Mesendoderm (in vitro differentiated cells): ENCODE results near the gene NKG7.

ENCODE experiments used
- DNase-seq: peaks from one replicate; pipeline ENCODE4 v3.0.0; 2013
- H2AK5ac ChIP-seq: 2 replicates; pipeline ENCODE4 v1.6.1; 2013; ENCODE audit warnings: low read length, inconsistent platforms
- H2BK120ac ChIP-seq: 2 replicates; pipeline ENCODE4 v1.6.1; 2013; ENCODE audit warnings: low read depth, mild to moderate bottlenecking, low read length, moderate library complexity, mixed read lengths
- H2BK15ac ChIP-seq: replicated peaks from 2 replicates; pipeline ENCODE4 v1.6.1; 2013; ENCODE audit warnings: low read depth, mild to moderate bottlenecking, moderate library complexity
- H2BK5ac ChIP-seq: 2 replicates; pipeline ENCODE4 v1.6.1; 2013; ENCODE audit warnings: low read length, inconsistent platforms
- H3K18ac ChIP-seq: 2 replicates; pipeline ENCODE4 v1.6.1; 2013; ENCODE audit warnings: mild to moderate bottlenecking, low read length, mixed read lengths
- H3K23ac ChIP-seq: one replicate; pipeline ENCODE4 v1.6.1; 2013; ENCODE audit warnings: low read length
- H3K27ac ChIP-seq: 2 replicates; pipeline ENCODE4 v1.5.1; 2013; ENCODE audit warnings: low read depth, mild to moderate bottlenecking, inconsistent platforms, low read length, moderate library complexity
- H3K27me3 ChIP-seq: 2 replicates; pipeline ENCODE4 v1.6.1; 2013; ENCODE audit warnings: low read length, control low read depth, mild to moderate bottlenecking, inconsistent platforms; ENCODE audit not compliant: insufficient read depth, poor library complexity
- H3K36me3 ChIP-seq: 2 replicates; pipeline ENCODE4 v1.6.1; 2013; ENCODE audit warnings: low read length, inconsistent platforms; ENCODE audit not compliant: control insufficient read depth, insufficient read depth
- H3K4ac ChIP-seq: one replicate; pipeline ENCODE4 v1.6.1; 2013; ENCODE audit warnings: low read depth, mild to moderate bottlenecking, low read length, moderate library complexity
- H3K4me1 ChIP-seq: 2 replicates; pipeline ENCODE4 v1.6.1; 2013; ENCODE audit warnings: low read depth, low read length, inconsistent platforms; ENCODE audit not compliant: control insufficient read depth
- H3K4me2 ChIP-seq: 2 replicates; pipeline ENCODE4 v1.6.1; 2013; ENCODE audit warnings: low read length
- H3K4me3 ChIP-seq: 2 replicates; pipeline ENCODE4 v1.5.1; 2013; ENCODE audit warnings: mild to moderate bottlenecking, low read length
- H3K56ac ChIP-seq: one replicate; pipeline ENCODE4 v1.6.1; 2013; ENCODE audit warnings: low read length
- H3K79me1 ChIP-seq: 2 replicates; pipeline ENCODE4 v1.6.1; 2013; ENCODE audit warnings: low read length, inconsistent platforms
- H3K79me2 ChIP-seq: 2 replicates; pipeline ENCODE4 v1.6.1; 2013; ENCODE audit warnings: mild to moderate bottlenecking, low read length; ENCODE audit not compliant: control insufficient read depth, insufficient read depth
- H3K9ac ChIP-seq: 2 replicates; pipeline ENCODE4 v1.6.1; 2013; ENCODE audit warnings: low read length, inconsistent platforms
- H4K5ac ChIP-seq: one replicate; pipeline ENCODE4 v1.6.1; 2013; ENCODE audit warnings: low read length
- H4K8ac ChIP-seq: one replicate; pipeline ENCODE4 v1.6.1; 2013; ENCODE audit warnings: low read depth, mild to moderate bottlenecking, control low read depth, low read length, moderate library complexity
- WGBS: extraction: QIAGEN DNeasy Blood & Tissue Kit; methylation state at CpG from one replicate; pipeline ENCODE4 v1.1.7; 2013; ENCODE audit warnings: low lambda C conversion rate, missing lambda C conversion rate; ENCODE audit not compliant: insufficient coverage; ENCODE audit errors: extremely low coverage; 5-methylcytosine and 5-hydroxymethylcytosine counted together

NKG7 gene

GRCh38 chr19:51333836-51334460 is 38.5 kb downstream of the NKG7 start:
- Histone ChIP-seq H2BK15ac (no peak overlapping the region), H3K79me1 (no peaks in the 10 kb centered on the region), H2AK5ac (no peak overlapping the region), H3K9ac (no peak overlapping the region), H3K4me1 (no peaks in the 10 kb centered on the region), H3K36me3 (no peaks in the 10 kb centered on the region), H3K18ac (no peak overlapping the region), H2BK5ac (no peak overlapping the region), H3K56ac (no peak overlapping the region), H3K4me3 (no peak overlapping the region), H3K4ac (no peak overlapping the region), H3K27me3 (no peaks in the 10 kb centered on the region), H3K79me2 (no peaks in the 10 kb centered on the region), H3K23ac (no peak overlapping the region), H2BK120ac (no peak overlapping the region), H4K5ac (no peak overlapping the region), H4K8ac (no peak overlapping the region), H3K27ac (no peak overlapping the region), H3K4me2 (no peak overlapping the region)
- no CpG with 5 or more reads among the region's 13 CpGs for WGBS
- peak; percentile 57 for DNase-seq

DNA sequence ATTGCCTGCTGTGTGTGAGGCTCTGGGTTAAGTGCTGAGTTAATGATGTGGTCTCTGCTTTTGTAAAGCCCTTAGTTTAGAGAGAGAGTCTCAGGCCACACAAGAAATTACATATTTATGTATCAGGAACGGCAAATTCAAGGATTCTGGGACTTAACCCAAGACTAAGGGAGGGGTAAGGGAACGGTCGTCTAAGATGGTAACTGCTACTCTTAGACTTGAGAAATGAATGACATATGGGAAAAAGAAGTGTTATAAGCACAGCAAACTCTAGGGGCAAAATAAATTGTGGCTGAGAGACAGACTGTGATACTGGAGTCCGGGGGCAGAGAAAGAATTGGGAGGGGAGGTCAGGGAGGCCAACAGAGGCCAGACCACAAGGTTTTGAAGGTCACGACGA is 40.7 kb downstream of the NKG7 start:
- H4K8ac ChIP-seq: no peak overlapping the region
- H4K5ac ChIP-seq: no peak overlapping the region
- H3K27ac ChIP-seq: no peak overlapping the region
- H3K36me3 ChIP-seq: no peaks in the 10 kb centered on the region
- no peak overlapping the region for H3K4ac ChIP-seq
- no CpG with 5 or more reads among the region's 6 CpGs for WGBS
- H2BK120ac ChIP-seq: no peak overlapping the region
- H3K56ac ChIP-seq: no peak overlapping the region
- H3K79me2 ChIP-seq: no peaks in the 10 kb centered on the region
- H3K4me1 ChIP-seq: no peaks in the 10 kb centered on the region
- no peak overlapping the region for H3K4me3 ChIP-seq
- H3K79me1 ChIP-seq: no peaks in the 10 kb centered on the region
- no peak overlapping the region for H3K9ac ChIP-seq
- H2BK5ac ChIP-seq: no peak overlapping the region
- H2BK15ac ChIP-seq: no peak overlapping the region
- no peak overlapping the region for H3K23ac ChIP-seq
- no peaks in the 10 kb centered on the region for H3K27me3 ChIP-seq
- no peak overlapping the region for H3K4me2 ChIP-seq
- H2AK5ac ChIP-seq: no peak overlapping the region
- DNase-seq: no peak
- no peak overlapping the region for H3K18ac ChIP-seq

GRCh38 chr19:51331193-51331592 is 41.3 kb downstream of the NKG7 start:
- H3K9ac ChIP-seq: no peak overlapping the region
- no CpG with 5 or more reads among the region's 3 CpGs for WGBS

DNA sequence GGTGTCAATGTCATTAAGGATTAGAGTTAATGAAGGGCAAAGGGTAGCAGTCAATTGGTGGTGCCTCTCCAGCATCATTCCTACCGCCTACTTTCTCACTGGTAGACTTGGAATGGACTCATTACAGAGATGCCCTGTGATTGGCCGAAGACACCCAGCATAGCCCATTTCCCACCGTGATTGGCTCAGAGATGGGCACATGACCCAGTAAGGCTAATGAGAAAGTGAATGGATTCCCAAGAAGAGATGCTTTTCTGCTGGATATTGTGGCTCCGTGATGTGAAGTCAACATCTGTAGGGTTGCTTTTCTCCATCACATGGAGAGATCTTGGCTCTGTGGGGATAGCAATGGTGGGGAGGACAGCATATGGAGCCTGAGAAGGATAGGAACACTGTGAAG is 42.1 kb downstream of the NKG7 start:
- Histone ChIP-seq H3K4me3 (no peak overlapping the region), H2AK5ac (no peak overlapping the region), H3K79me1 (no peaks in the 10 kb centered on the region), H3K4ac (no peak overlapping the region), H2BK5ac (no peak overlapping the region), H2BK120ac (no peak overlapping the region), H3K27ac (no peak overlapping the region), H3K79me2 (no peaks in the 10 kb centered on the region), H3K27me3 (no peaks in the 10 kb centered on the region), H4K5ac (no peak overlapping the region), H3K4me2 (no peak overlapping the region), H3K18ac (no peak overlapping the region), H3K56ac (no peak overlapping the region), H3K36me3 (no peaks in the 10 kb centered on the region), H3K4me1 (no peaks in the 10 kb centered on the region), H2BK15ac (no peak overlapping the region), H4K8ac (no peak overlapping the region), H3K23ac (no peak overlapping the region), H3K9ac (no peak overlapping the region)
- no peak for DNase-seq
- no CpG with 5 or more reads among the region's 4 CpGs for WGBS

More at GRCh38 chr19:51331193-51331592, 41.3 kb downstream of the NKG7 start:
- Histone ChIP-seq H3K4me1 (no peaks in the 10 kb centered on the region), H2BK5ac (no peak overlapping the region), H3K23ac (no peak overlapping the region), H3K27me3 (no peaks in the 10 kb centered on the region), H3K4me2 (no peak overlapping the region), H3K36me3 (no peaks in the 10 kb centered on the region), H3K79me1 (no peaks in the 10 kb centered on the region), H3K56ac (no peak overlapping the region), H4K5ac (no peak overlapping the region), H4K8ac (no peak overlapping the region), H3K18ac (no peak overlapping the region), H3K4me3 (no peak overlapping the region), H2BK120ac (no peak overlapping the region), H2AK5ac (no peak overlapping the region), H3K4ac (no peak overlapping the region), H3K27ac (no peak overlapping the region), H2BK15ac (no peak overlapping the region), H3K79me2 (no peaks in the 10 kb centered on the region)
- DNase-seq: no peak

GRCh38 chr19:51329411-51329810 is 43.0 kb downstream of the NKG7 start:
- H3K9ac ChIP-seq: no peak overlapping the region
- H2AK5ac ChIP-seq: no peak overlapping the region
- H2BK120ac ChIP-seq: no peak overlapping the region
- H3K4ac ChIP-seq: no peak overlapping the region
- no peak overlapping the region for H2BK15ac ChIP-seq
- H3K18ac ChIP-seq: no peak overlapping the region
- no peak overlapping the region for H3K4me3 ChIP-seq
- H3K36me3 ChIP-seq: no peaks in the 10 kb centered on the region
- no peaks in the 10 kb centered on the region for H3K4me1 ChIP-seq
- no CpG with 5 or more reads among the region's 5 CpGs for WGBS
- H3K4me2 ChIP-seq: no peak overlapping the region
- H3K23ac ChIP-seq: no peak overlapping the region
- no peaks in the 10 kb centered on the region for H3K27me3 ChIP-seq
- H3K79me2 ChIP-seq: no peaks in the 10 kb centered on the region
- H3K56ac ChIP-seq: no peak overlapping the region
- DNase-seq: no peak
- no peak overlapping the region for H3K27ac ChIP-seq
- no peak overlapping the region for H4K5ac ChIP-seq
- H2BK5ac ChIP-seq: no peak overlapping the region
- H3K79me1 ChIP-seq: no peaks in the 10 kb centered on the region
- H4K8ac ChIP-seq: no peak overlapping the region
